ENCODE data around the gene UBE2H.
"Not testable (repeated sequence)": the region's sequence is repeated elsewhere in the genome, so short reads cannot be mapped to it uniquely, and the experiment has no call there.

UBE2H gene

GRCh38 chr7:129828078-129828762 lies 124.5 kb downstream of the UBE2H start:
- no peak for DNase-seq (ENCODE audit: extremely low read depth, low read depth)
- TF ChIP-seq CTCF (IDR thresholded peaks at IDR 0.05; ENCODE audit: low read depth, low read length, missing control alignments) = no peak
- no peak overlapping the region for H3K4me3 ChIP-seq (replicated peaks; ENCODE audit: low read depth, low read length)

GRCh38 chr7:129827467-129827990 lies 125.2 kb downstream of the UBE2H start:
- no peak for TF ChIP-seq CTCF (IDR thresholded peaks at IDR 0.05; ENCODE audit: low read depth, low read length, missing control alignments)
- DNase-seq (ENCODE audit: extremely low read depth, low read depth) = no peak
- no peak overlapping the region for H3K4me3 ChIP-seq (replicated peaks; ENCODE audit: low read depth, low read length)

GRCh38 chr7:129826895-129827294 lies 125.9 kb downstream of the UBE2H start:
- DNase-seq (ENCODE audit: extremely low read depth, low read depth); H3K4me3 ChIP-seq (replicated peaks; ENCODE audit: low read depth, low read length): not testable (repeated sequence)

GRCh38 chr7:129825209-129825970 lies 127.4 kb downstream of the UBE2H start:
- peak; percentile 37 for TF ChIP-seq CTCF (IDR thresholded peaks at IDR 0.05; ENCODE audit: low read depth, low read length, missing control alignments)
- H3K4me3 ChIP-seq (replicated peaks; ENCODE audit: low read depth, low read length) = peak overlapping the region; percentile 70
- DNase-seq (ENCODE audit: extremely low read depth, low read depth) = no peak

GRCh38 chr7:129824291-129825208 lies 128.2 kb downstream of the UBE2H start:
- peak overlapping the region; percentile 70 for H3K4me3 ChIP-seq (replicated peaks; ENCODE audit: low read depth, low read length)
- DNase-seq (ENCODE audit: extremely low read depth, low read depth) = no peak
- peak; percentile 26 for TF ChIP-seq CTCF (IDR thresholded peaks at IDR 0.05; ENCODE audit: low read depth, low read length, missing control alignments)

- H3K4me3 ChIP-seq (replicated peaks; ENCODE audit: low read depth, low read length); DNase-seq (ENCODE audit: extremely low read depth, low read depth): not testable (repeated sequence)
These were observed 129.6 kb downstream of the UBE2H start for GRCh38 chr7:129823143-129823542.

GRCh38 chr7:129821476-129821875 lies 131.3 kb downstream of the UBE2H start:
- H3K4me3 ChIP-seq (replicated peaks; ENCODE audit: low read depth, low read length) = no peak overlapping the region
- no peak for DNase-seq (ENCODE audit: extremely low read depth, low read depth)
- no peak for TF ChIP-seq CTCF (IDR thresholded peaks at IDR 0.05; ENCODE audit: low read depth, low read length, missing control alignments)

Data from HFF-Myc (cell line).